ENCODE results near the gene STEAP1B.

STEAP1B gene

DNA sequence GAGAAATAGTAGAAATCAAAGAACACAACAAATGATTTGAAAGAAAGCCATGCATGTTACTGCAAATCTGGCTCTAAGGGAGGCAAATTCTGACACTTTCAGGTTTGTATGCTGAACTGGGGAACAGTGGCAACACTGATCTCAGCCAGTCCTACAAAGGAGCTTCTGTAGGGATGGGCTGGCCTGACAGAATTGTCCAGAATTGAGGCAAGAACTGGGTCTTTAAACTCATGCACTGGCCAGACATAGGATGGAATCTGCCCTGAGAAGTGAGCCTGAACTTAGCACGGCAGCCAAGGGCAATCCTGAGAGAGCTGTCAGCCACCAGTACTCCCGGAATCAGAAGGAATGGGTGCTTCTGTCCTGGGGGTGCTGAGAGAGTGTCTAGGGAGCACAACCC is 72.1 kb downstream of the STEAP1B start:
- Histone ChIP-seq H3K9ac (ENCODE audit: low read depth, low read length) (no peak overlapping the region), H3K27me3 (ENCODE audit: control insufficient read depth, insufficient read depth, low read length) (no peaks in the 10 kb centered on the region), H3K4me1 (ENCODE audit: control insufficient read depth, insufficient read depth, low read length) (peaks cover 15% of the 10 kb centered on the region), H3K27ac (ENCODE audit: low read depth, low read length) (no peak overlapping the region), H3K36me3 (ENCODE audit: control insufficient read depth, insufficient read depth, low read length) (no peaks in the 10 kb centered on the region), H3K4me3 (ENCODE audit: low read depth, low read length) (no peak overlapping the region), H3K9me3 (ENCODE audit: control insufficient read depth, insufficient read depth, low read length) (no peaks in the 10 kb centered on the region)

DNA sequence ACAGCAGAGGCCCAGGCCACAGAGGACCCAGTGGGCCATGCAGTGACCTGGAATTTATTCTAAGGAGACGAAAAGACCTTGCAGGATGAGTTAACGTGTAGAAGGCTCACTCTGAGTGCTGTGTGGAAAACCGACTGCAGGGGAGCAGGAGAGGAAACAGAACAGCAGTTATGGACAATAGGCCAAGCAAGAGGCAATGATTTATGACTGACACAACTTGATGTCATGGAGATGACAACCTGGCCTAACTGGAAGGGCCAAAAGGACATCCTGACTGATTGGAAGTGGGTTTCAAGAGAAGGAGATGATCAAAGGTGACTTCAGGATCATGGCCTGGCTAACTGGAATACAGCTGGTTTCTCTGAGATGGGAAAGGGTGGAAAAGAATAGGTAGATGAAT is 72.9 kb downstream of the STEAP1B start:
- no peak overlapping the region for H3K27ac ChIP-seq (ENCODE audit: low read depth, low read length)
- H3K27me3 ChIP-seq (ENCODE audit: control insufficient read depth, insufficient read depth, low read length) = no peaks in the 10 kb centered on the region
- H3K4me3 ChIP-seq (ENCODE audit: low read depth, low read length) = no peak overlapping the region
- no peak overlapping the region for H3K9ac ChIP-seq (ENCODE audit: low read depth, low read length)
- H3K9me3 ChIP-seq (ENCODE audit: control insufficient read depth, insufficient read depth, low read length) = no peaks in the 10 kb centered on the region
- H3K36me3 ChIP-seq (ENCODE audit: control insufficient read depth, insufficient read depth, low read length) = no peaks in the 10 kb centered on the region
- peaks cover 10% of the 10 kb centered on the region; the same call in 1 of the 2 replicates for H3K4me1 ChIP-seq (ENCODE audit: control insufficient read depth, insufficient read depth, low read length)

GRCh38 chr7:22426463-22427094 is 73.4 kb downstream of the STEAP1B start:
- no peak overlapping the region for H3K9ac ChIP-seq (ENCODE audit: low read depth, low read length)
- no peak overlapping the region for H3K4me3 ChIP-seq (ENCODE audit: low read depth, low read length)
- H3K9me3 ChIP-seq (ENCODE audit: control insufficient read depth, insufficient read depth, low read length) = no peaks in the 10 kb centered on the region
- H3K4me1 ChIP-seq (ENCODE audit: control insufficient read depth, insufficient read depth, low read length) = peaks cover 10% of the 10 kb centered on the region; the same call in 1 of the 2 replicates
- H3K36me3 ChIP-seq (ENCODE audit: control insufficient read depth, insufficient read depth, low read length) = no peaks in the 10 kb centered on the region
- no peaks in the 10 kb centered on the region for H3K27me3 ChIP-seq (ENCODE audit: control insufficient read depth, insufficient read depth, low read length)
- H3K27ac ChIP-seq (ENCODE audit: low read depth, low read length) = no peak overlapping the region

DNA sequence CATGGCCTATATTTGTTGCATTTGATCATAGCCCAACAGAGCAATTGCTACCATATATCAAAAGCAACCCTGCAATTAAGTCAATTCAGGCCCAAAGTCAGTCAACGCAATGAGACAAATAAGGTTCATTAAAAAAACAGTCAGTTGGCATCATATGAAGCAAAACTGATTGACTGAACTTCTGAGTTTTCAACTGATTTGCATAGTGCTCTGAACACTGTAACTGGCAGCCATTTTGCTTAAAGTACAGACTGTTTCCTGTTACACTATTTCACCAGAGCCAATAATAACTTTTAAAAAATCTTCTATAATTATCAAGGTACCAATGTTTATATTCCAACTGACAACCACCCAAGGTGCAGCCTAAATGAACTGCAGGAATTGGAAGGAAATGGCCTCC is 74.6 kb downstream of the STEAP1B start:
- Histone ChIP-seq H3K36me3 (ENCODE audit: control insufficient read depth, insufficient read depth, low read length) (no peaks in the 10 kb centered on the region), H3K9ac (ENCODE audit: low read depth, low read length) (no peak overlapping the region), H3K4me1 (ENCODE audit: control insufficient read depth, insufficient read depth, low read length) (peaks cover 10% of the 10 kb centered on the region; the same call in 1 of the 2 replicates), H3K4me3 (ENCODE audit: low read depth, low read length) (no peak overlapping the region), H3K27me3 (ENCODE audit: control insufficient read depth, insufficient read depth, low read length) (no peaks in the 10 kb centered on the region), H3K9me3 (ENCODE audit: control insufficient read depth, insufficient read depth, low read length) (no peaks in the 10 kb centered on the region), H3K27ac (ENCODE audit: low read depth, low read length) (no peak overlapping the region)

DNA sequence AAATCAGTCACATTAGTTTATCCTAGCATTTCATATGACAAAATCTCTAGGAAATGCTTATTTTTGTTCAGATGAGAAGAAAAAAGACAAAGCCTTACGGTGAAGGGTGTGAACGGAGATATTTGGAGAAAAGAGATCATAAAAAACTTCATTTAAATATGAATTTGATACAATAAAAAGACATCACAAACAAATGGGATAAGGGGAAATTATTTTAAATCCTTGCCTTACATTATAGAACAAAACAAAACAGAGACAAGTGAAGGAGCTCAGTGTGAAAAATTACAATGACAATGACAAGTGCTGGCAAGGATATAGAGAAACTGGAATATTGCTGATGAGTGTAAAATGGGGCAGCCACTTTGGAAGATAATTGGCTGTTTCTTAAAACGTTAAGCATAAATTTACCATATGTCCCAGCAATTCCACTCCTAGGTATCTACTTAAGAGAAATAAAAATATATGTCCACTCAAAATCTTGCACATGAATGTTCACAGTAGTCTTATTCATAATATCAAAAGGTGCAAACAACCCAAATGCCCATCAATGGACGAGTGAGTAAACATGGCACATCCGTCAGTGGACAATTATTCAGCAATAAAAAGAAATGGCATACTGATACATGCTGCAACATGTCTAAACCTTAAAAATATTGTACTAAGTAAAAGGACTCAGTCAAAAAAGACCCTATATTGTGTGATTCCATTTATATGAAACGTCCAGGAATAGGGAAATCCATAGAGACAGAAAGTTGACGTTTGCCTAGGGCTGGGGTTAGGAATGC is 77.0 kb downstream of the STEAP1B start:
- no peak overlapping the region for H3K9ac ChIP-seq (ENCODE audit: low read depth, low read length)
- no peaks in the 10 kb centered on the region for H3K9me3 ChIP-seq (ENCODE audit: control insufficient read depth, insufficient read depth, low read length)

GRCh38 chr7:22420973-22421635 is 78.9 kb downstream of the STEAP1B start:
- H3K4me1 ChIP-seq (ENCODE audit: control insufficient read depth, insufficient read depth, low read length) = peaks cover 6% of the 10 kb centered on the region; the same call in 1 of the 2 replicates
- H3K27me3 ChIP-seq (ENCODE audit: control insufficient read depth, insufficient read depth, low read length) = no peaks in the 10 kb centered on the region
- no peaks in the 10 kb centered on the region for H3K36me3 ChIP-seq (ENCODE audit: control insufficient read depth, insufficient read depth, low read length)
- no peaks in the 10 kb centered on the region for H3K9me3 ChIP-seq (ENCODE audit: control insufficient read depth, insufficient read depth, low read length)
- no peak overlapping the region for H3K9ac ChIP-seq (ENCODE audit: low read depth, low read length)
- H3K27ac ChIP-seq (ENCODE audit: low read depth, low read length) = no peak overlapping the region
- no peak overlapping the region for H3K4me3 ChIP-seq (ENCODE audit: low read depth, low read length)

More for the DNA sequence above, 77.0 kb downstream of the STEAP1B start:
- Histone ChIP-seq H3K4me3 (ENCODE audit: low read depth, low read length) (no peak overlapping the region), H3K27ac (ENCODE audit: low read depth, low read length) (no peak overlapping the region), H3K4me1 (ENCODE audit: control insufficient read depth, insufficient read depth, low read length) (peaks cover 10% of the 10 kb centered on the region; the same call in 1 of the 2 replicates), H3K27me3 (ENCODE audit: control insufficient read depth, insufficient read depth, low read length) (no peaks in the 10 kb centered on the region), H3K36me3 (ENCODE audit: control insufficient read depth, insufficient read depth, low read length) (no peaks in the 10 kb centered on the region)

GRCh38 chr7:22420008-22420407 is 80.0 kb downstream of the STEAP1B start:
- no peak overlapping the region for H3K9ac ChIP-seq (ENCODE audit: low read depth, low read length)
- no peak overlapping the region for H3K27ac ChIP-seq (ENCODE audit: low read depth, low read length)
- no peaks in the 10 kb centered on the region for H3K36me3 ChIP-seq (ENCODE audit: control insufficient read depth, insufficient read depth, low read length)
- no peak overlapping the region for H3K4me3 ChIP-seq (ENCODE audit: low read depth, low read length)
- H3K9me3 ChIP-seq (ENCODE audit: control insufficient read depth, insufficient read depth, low read length) = no peaks in the 10 kb centered on the region
- H3K4me1 ChIP-seq (ENCODE audit: control insufficient read depth, insufficient read depth, low read length) = no peaks in the 10 kb centered on the region
- no peaks in the 10 kb centered on the region for H3K27me3 ChIP-seq (ENCODE audit: control insufficient read depth, insufficient read depth, low read length)

DNA sequence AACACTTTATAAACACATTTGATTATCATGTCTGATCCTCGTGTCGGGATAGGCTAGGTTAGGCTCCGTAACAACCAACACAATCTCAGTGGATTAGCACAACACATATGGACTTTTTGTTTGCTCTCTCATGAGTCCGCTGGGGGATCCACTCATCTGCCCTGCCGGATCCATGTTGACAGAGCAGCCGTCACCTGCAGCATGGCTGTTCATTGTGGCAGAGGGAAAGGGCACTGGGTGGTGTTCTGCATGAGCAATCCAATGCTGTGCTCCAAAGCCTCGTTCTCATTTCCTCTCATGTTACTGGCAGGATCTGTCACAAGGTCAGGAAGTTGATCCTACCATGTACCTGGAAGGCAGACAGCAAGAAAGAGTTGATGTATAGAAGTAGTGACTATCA is 80.5 kb downstream of the STEAP1B start:
- H3K27ac ChIP-seq (ENCODE audit: low read depth, low read length) = no peak overlapping the region
- H3K4me1 ChIP-seq (ENCODE audit: control insufficient read depth, insufficient read depth, low read length) = no peaks in the 10 kb centered on the region
- no peaks in the 10 kb centered on the region for H3K9me3 ChIP-seq (ENCODE audit: control insufficient read depth, insufficient read depth, low read length)
- H3K4me3 ChIP-seq (ENCODE audit: low read depth, low read length) = no peak overlapping the region
- H3K27me3 ChIP-seq (ENCODE audit: control insufficient read depth, insufficient read depth, low read length) = no peaks in the 10 kb centered on the region
- no peak overlapping the region for H3K9ac ChIP-seq (ENCODE audit: low read depth, low read length)
- no peaks in the 10 kb centered on the region for H3K36me3 ChIP-seq (ENCODE audit: control insufficient read depth, insufficient read depth, low read length)

DNA sequence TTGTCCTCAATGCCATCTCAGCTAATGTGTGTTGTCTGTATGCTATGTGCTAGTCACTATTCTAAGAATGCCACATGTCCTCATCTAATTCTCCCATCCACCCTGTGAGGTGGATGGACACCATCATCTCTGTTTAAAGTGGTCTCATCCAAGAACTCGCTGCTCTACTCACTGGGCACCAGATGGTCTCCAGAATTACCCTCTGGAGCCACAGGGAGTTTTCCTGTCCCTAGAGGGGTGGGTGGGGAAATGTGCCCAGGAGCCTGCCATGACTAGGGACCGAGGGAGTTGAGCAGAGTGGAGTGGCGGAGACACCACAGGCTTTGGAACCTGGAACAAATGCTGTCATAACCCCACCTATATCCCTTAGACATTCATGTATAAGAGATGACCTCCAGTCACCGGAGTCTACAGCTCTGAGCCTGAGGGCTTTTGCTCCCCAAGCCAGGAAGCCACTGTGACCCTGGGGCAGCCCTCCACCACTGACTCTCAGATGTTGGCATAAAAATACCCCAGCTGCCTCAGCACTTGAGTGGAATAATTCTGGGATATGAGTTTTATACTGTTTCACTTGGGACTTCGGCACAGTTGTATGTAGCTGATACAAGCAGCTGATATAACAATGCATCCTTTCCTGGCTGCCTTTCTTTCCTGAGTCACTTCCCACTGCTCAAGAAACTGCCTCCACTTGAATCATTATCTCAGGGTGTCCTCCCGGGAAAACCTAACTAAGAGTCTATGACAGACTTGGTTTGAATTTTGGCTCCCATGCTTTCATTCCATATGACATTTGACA is 81.5 kb downstream of the STEAP1B start:
- no peaks in the 10 kb centered on the region for H3K36me3 ChIP-seq (ENCODE audit: control insufficient read depth, insufficient read depth, low read length)
- no peaks in the 10 kb centered on the region for H3K4me1 ChIP-seq (ENCODE audit: control insufficient read depth, insufficient read depth, low read length)
- H3K9me3 ChIP-seq (ENCODE audit: control insufficient read depth, insufficient read depth, low read length) = no peaks in the 10 kb centered on the region
- no peak overlapping the region for H3K9ac ChIP-seq (ENCODE audit: low read depth, low read length)
- no peak overlapping the region for H3K27ac ChIP-seq (ENCODE audit: low read depth, low read length)
- H3K27me3 ChIP-seq (ENCODE audit: control insufficient read depth, insufficient read depth, low read length) = no peaks in the 10 kb centered on the region
- no peak overlapping the region for H3K4me3 ChIP-seq (ENCODE audit: low read depth, low read length)

DNA sequence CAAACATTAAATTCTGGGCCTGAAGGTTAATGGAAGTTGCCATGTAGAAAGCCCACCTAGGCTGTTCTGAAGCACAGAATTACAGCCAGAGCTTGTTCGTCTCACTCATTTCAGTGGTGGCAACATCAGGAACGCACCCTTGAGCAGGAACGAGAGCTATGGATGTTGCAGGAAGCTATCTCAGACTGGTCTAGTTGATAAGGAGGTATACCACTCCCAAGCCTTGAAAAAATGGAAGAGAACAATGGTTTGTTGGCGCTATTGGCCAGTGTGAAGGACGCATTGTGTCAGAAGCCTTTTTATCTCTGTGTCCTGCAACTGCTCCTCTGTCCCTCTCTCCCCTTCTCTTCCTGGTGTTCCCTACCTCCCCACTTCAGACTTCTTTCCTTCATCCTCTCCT is 82.1 kb downstream of the STEAP1B start:
- H3K9me3 ChIP-seq (ENCODE audit: control insufficient read depth, insufficient read depth, low read length) = no peaks in the 10 kb centered on the region
- H3K9ac ChIP-seq (ENCODE audit: low read depth, low read length) = no peak overlapping the region
- no peaks in the 10 kb centered on the region for H3K27me3 ChIP-seq (ENCODE audit: control insufficient read depth, insufficient read depth, low read length)
- no peaks in the 10 kb centered on the region for H3K36me3 ChIP-seq (ENCODE audit: control insufficient read depth, insufficient read depth, low read length)
- no peak overlapping the region for H3K4me3 ChIP-seq (ENCODE audit: low read depth, low read length)
- H3K27ac ChIP-seq (ENCODE audit: low read depth, low read length) = no peak overlapping the region
- no peaks in the 10 kb centered on the region for H3K4me1 ChIP-seq (ENCODE audit: control insufficient read depth, insufficient read depth, low read length)

All from HUES48 (cell line).